Tibial nerve (tissue), 4 donors: ENCODE data around the gene GPC6. TPM values are rescaled to one million over a fixed set of nuclear protein-coding genes. Genes with fewer than 3 reads are reported as not detected.

ENCODE experiments used
- DNase-seq, 2 donors: peaks; one replicate each; pipeline ENCODE4 v3.0.0-alpha.2; 2019; ENCODE audit warnings: low spot score in 2 of 2
- H3K27ac ChIP-seq, 4 donors: fragments of 200-600 bp; sonication (generic) in 3 of 4; one replicate each; pipeline ENCODE4 v1.5.1; 2017 to 2019; ENCODE audit warnings: mild to moderate bottlenecking in 1 of 4
- H3K27me3 ChIP-seq, 2 donors: fragments of 200-600 bp; sonication (generic) in 1 of 2; one replicate each; pipeline versions ENCODE4 v1.5.1 to v1.6.0; 2017 to 2019
- H3K36me3 ChIP-seq, 3 donors: fragments of 200-600 bp; sonication (generic); one replicate each; pipeline ENCODE4 v1.5.1; 2018 to 2019
- H3K4me1 ChIP-seq, 4 donors: fragments of 200-600 bp; sonication (generic) in 3 of 4; one replicate each; pipeline ENCODE4 v1.5.1; 2017 to 2019
- H3K4me3 ChIP-seq, 4 donors: fragments of 200-600 bp; sonication (generic) in 3 of 4; one replicate each; pipeline ENCODE4 v1.5.1; 2017 to 2019; ENCODE audit warnings: mild to moderate bottlenecking in 1 of 4, moderate library complexity in 1 of 4
- H3K9me3 ChIP-seq, 4 donors: fragments of 200-600 bp; sonication (generic) in 3 of 4; one replicate each; pipeline ENCODE4 v1.5.1; 2017 to 2019
- CTCF ChIP-seq, 5 experiments: fragments of 200-600 bp in 3 of 5; fragments of 450-650 bp in 2 of 5; sonication (generic) in 3 of 5; IDR thresholded peaks; one replicate each; pipeline ENCODE4 v1.5.1; 2016 to 2019; ENCODE audit warnings: antibody characterized with exemption in 5 of 5, mild to moderate bottlenecking in 3 of 5, moderate library complexity in 2 of 5
- EP300 ChIP-seq, 2 donors: sonication (generic); formaldehyde crosslinking; IDR thresholded peaks; one replicate each; pipeline ENCODE4 v1.6.1; 2017; ENCODE audit warnings: antibody characterized with exemption in 2 of 2, mild to moderate bottlenecking in 1 of 2
- POLR2A ChIP-seq, 2 donors: fragments of 450-650 bp; IDR thresholded peaks; one replicate each; pipeline ENCODE4 v1.6.1; 2017; ENCODE audit warnings: antibody characterized with exemption in 2 of 2, mild to moderate bottlenecking in 2 of 2, moderate library complexity in 2 of 2
- WGBS, 2 donors: methylation state at CpG; one replicate each; pipeline ENCODE4 v1.1.5; 2018; 5-methylcytosine and 5-hydroxymethylcytosine counted together
- total RNA-seq, 4 donors: library from RNA; depleted of rRNA; stranded (reverse); fragments of >200 nt; gene quantifications; one replicate each; pipeline ENCODE4 v1.1.0, GENCODE V29; 2016

The GPC6 gene
- total RNA-seq, 4 donors from 2014 or later = 21.9 to 39.5 (median 29.8) TPM

GRCh38 chr13:93225610-93226009 is 997 bp upstream of the GPC6 start:
- Histone ChIP-seq H3K4me1 (peaks cover 0 to 22% (median 3%) of the 10 kb centered on the region in 4 donors), H3K9me3 (no peaks in the 10 kb centered on the region), H3K4me3 (no peak overlapping the region), H3K27me3 (peaks cover 0 to 5% of the 10 kb centered on the region in 2 donors), H3K36me3 (no peaks in the 10 kb centered on the region), H3K27ac (peak overlapping the region in 1 of 4 donors; percentile 90)
- TF ChIP-seq CTCF (IDR thresholded peaks at IDR 0.05) = no peak
- no peak for TF ChIP-seq POLR2A (IDR thresholded peaks at IDR 0.05)
- TF ChIP-seq EP300 (IDR thresholded peaks at IDR 0.05) = no peak
- 73 to 78% methylated on average over 2 of the region's 2 CpGs for WGBS, 2 donors
- no peak for DNase-seq

GRCh38 chr13:93226065-93226622 is 463 bp upstream of the GPC6 start:
- H3K9me3 ChIP-seq = no peaks in the 10 kb centered on the region
- no peak for DNase-seq
- peaks cover 0 to 27% (median 3%) of the 10 kb centered on the region in 4 donors for H3K4me1 ChIP-seq
- H3K36me3 ChIP-seq = no peaks in the 10 kb centered on the region
- H3K4me3 ChIP-seq = peak overlapping the region; percentile 46 to 65 (median 52)
- peaks cover 0 to 5% of the 10 kb centered on the region in 2 donors for H3K27me3 ChIP-seq
- H3K27ac ChIP-seq = peak overlapping the region in 2 of 4 donors; percentile 65 to 90
- WGBS, 2 donors = 11 to 13% methylated on average over 5 of the region's 5 CpGs
- TF ChIP-seq EP300 (IDR thresholded peaks at IDR 0.05) (no peak), POLR2A (IDR thresholded peaks at IDR 0.05) (no peak), CTCF (IDR thresholded peaks at IDR 0.05) (no peak)

- DNase-seq = peak in 1 of 2 donors; percentile 16
- 1 to 4% methylated on average over 29 to 34 of the region's 55 CpGs for WGBS, 2 donors
- Histone ChIP-seq H3K4me3 (peak overlapping the region; percentile 46 to 65 (median 52)), H3K27ac (peak overlapping the region; percentile 57 to 90 (median 74)), H3K27me3 (peaks cover 0 to 5% of the 10 kb centered on the region in 2 donors), H3K36me3 (no peaks in the 10 kb centered on the region), H3K4me1 (peaks cover 0 to 27% (median 3%) of the 10 kb centered on the region in 4 donors), H3K9me3 (no peaks in the 10 kb centered on the region)
- TF ChIP-seq CTCF (IDR thresholded peaks at IDR 0.05) = no peak
- no peak for TF ChIP-seq EP300 (IDR thresholded peaks at IDR 0.05)
- no peak for TF ChIP-seq POLR2A (IDR thresholded peaks at IDR 0.05)
These were observed 772 bp downstream of the GPC6 start for GRCh38 chr13:93227280-93227877.

GRCh38 chr13:93227878-93228642 is 1.5 kb downstream of the GPC6 start:
- TF ChIP-seq POLR2A (IDR thresholded peaks at IDR 0.05) (no peak), CTCF (IDR thresholded peaks at IDR 0.05) (peak; percentile 13 to 54 (median 48)), EP300 (IDR thresholded peaks at IDR 0.05) (peak in 1 of 2 donors; percentile 36)
- Histone ChIP-seq H3K4me3 (peak overlapping the region; percentile 46 to 65 (median 52)), H3K4me1 (peaks cover 0 to 27% (median 3%) of the 10 kb centered on the region in 4 donors), H3K27me3 (peaks cover 0 to 5% of the 10 kb centered on the region in 2 donors), H3K36me3 (no peaks in the 10 kb centered on the region), H3K27ac (peak overlapping the region; percentile 57 to 90 (median 74)), H3K9me3 (no peaks in the 10 kb centered on the region)
- peak; percentile 22 to 51 for DNase-seq
- 0 to 1% methylated on average over 22 to 58 of the region's 62 CpGs for WGBS, 2 donors

DNA sequence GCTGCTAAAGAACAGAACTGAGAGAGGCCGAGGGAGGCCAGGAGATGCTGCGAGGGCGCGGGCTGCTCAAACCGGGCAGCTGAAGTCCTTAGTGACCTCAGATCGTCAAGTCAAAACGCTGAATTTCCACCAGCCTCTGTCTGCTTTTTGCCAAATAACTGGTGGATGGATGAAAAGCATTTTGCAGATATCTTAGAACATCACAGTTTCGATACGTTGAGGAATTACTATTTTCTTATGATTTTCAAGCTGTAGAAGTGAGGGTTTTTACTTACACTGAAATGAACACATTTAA is 2.0 kb downstream of the GPC6 start:
- no peak for DNase-seq
- no peak for TF ChIP-seq CTCF (IDR thresholded peaks at IDR 0.05)
- TF ChIP-seq EP300 (IDR thresholded peaks at IDR 0.05) = no peak
- no peak for TF ChIP-seq POLR2A (IDR thresholded peaks at IDR 0.05)
- 0 to 1% methylated on average over 9 of the region's 9 CpGs for WGBS, 2 donors
- Histone ChIP-seq H3K4me1 (peaks cover 0 to 27% (median 3%) of the 10 kb centered on the region in 4 donors), H3K27ac (peak overlapping the region; percentile 57 to 90 (median 74)), H3K36me3 (no peaks in the 10 kb centered on the region), H3K4me3 (peak overlapping the region; percentile 46 to 65 (median 52)), H3K9me3 (no peaks in the 10 kb centered on the region), H3K27me3 (peaks cover 0 to 5% of the 10 kb centered on the region in 2 donors)
